Measurements from ENCODE around the gene NPR2. TPM values are rescaled to one million over a fixed set of nuclear protein-coding genes. Genes with fewer than 3 reads are reported as not detected.

The NPR2 gene
- total RNA-seq, 1 experiment from 2014 or later: 12.5 TPM

DNA sequence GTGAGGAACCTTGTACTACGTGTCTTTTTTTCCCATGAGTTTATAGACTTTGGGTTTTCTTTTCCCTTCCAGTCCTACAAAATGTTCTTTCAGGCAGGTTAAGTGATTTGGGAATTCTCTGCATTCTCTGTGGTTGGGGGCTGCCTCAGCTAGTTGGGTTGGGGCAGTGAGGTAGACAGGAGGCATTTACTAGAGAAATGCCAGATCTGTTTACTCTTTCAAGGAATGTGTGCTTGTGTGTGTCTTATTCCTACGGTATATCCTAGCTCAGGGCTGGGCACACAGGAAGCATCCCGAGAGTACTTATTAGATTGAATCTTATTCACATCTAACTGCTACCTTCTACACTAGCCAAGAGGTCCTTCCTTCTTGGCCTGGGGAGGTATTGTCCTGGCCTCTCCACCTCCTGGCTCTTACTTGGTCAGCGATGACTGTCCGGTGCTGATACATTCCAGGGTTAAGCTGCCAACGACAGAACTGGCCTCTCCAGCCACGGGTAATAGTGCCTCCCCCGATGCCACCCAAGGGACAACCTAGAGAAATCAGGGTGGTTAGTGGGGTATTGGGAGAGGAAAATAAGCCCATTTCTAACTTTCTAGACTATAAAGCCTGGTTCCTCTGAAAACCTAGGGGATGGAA lies 47.4 kb upstream of the NPR2 start:
- H3K56ac ChIP-seq (ENCODE audit: insufficient read length, low read depth, low read length): no peak overlapping the region
- H3K4ac ChIP-seq (ENCODE audit: low read depth, low read length): no peak overlapping the region
- no peak overlapping the region for H3K9ac ChIP-seq (ENCODE audit: extremely low read depth, insufficient read length, low read length)
- H3K23ac ChIP-seq (ENCODE audit: insufficient read length, low read depth, low read length): no peak overlapping the region
- Mint-ChIP-seq H3K4me3 (no peak overlapping the region), H3K27ac (no peak overlapping the region), H3K36me3 (ENCODE audit: insufficient read depth in 1 of 3, low read depth in 3 of 3) (peaks cover 31 to 78% (median 75%) of the 10 kb centered on the region in 3 experiments), H3K27me3 (ENCODE audit: low read depth) (no peaks in the 10 kb centered on the region), H3K4me1 (peaks cover 22% of the 10 kb centered on the region in 2 experiments), H3K9me3 (no peaks in the 10 kb centered on the region)
- no peak overlapping the region for H2AK5ac ChIP-seq (ENCODE audit: insufficient read length, low read length)
- peaks cover 3% of the 10 kb centered on the region; the same call in 1 of the 2 replicates for H3K4me1 ChIP-seq (ENCODE audit: insufficient read depth, low read length)
- peaks cover 18% of the 10 kb centered on the region for H3K23me2 ChIP-seq (ENCODE audit: insufficient read length, low read depth, low read length, poor library complexity, severe bottlenecking)
- peaks cover 21% of the 10 kb centered on the region for H3K79me2 ChIP-seq (ENCODE audit: insufficient read depth, low read length)
- no peak overlapping the region for H2BK5ac ChIP-seq (ENCODE audit: insufficient read length, low read length)
- H3K27me3 ChIP-seq (ENCODE audit: insufficient read depth, low read length): no peaks in the 10 kb centered on the region
- H2AFZ ChIP-seq (ENCODE audit: low read length): no peak overlapping the region
- H2BK20ac ChIP-seq (ENCODE audit: low read depth, low read length, poor library complexity, severe bottlenecking): no peak overlapping the region
- no peak overlapping the region for H3K14ac ChIP-seq (ENCODE audit: insufficient read depth, low read length)
- no peak overlapping the region for H3T11ph ChIP-seq (ENCODE audit: low read length)
- no peak overlapping the region for H2BK12ac ChIP-seq (ENCODE audit: insufficient read length, low read depth, low read length)
- H4K8ac ChIP-seq (replicated peaks; ENCODE audit: insufficient read length, low read depth, low read length): no peak overlapping the region
- H3K4me2 ChIP-seq (ENCODE audit: insufficient read depth, insufficient read length, low read length): no peak overlapping the region
- H4K5ac ChIP-seq (ENCODE audit: insufficient read length, low read depth, low read length): no peak overlapping the region
- H3K9me3 ChIP-seq (ENCODE audit: control insufficient read depth, low read depth, low read length): no peaks in the 10 kb centered on the region
- no peak overlapping the region for H2BK120ac ChIP-seq (ENCODE audit: low read depth, low read length, poor library complexity, severe bottlenecking)
- WGBS (ENCODE audit: extremely low coverage, insufficient read length, low lambda C conversion rate): no CpG with 5 or more reads among the region's 8 CpGs
- H2BK15ac ChIP-seq (ENCODE audit: low read depth, low read length): no peak overlapping the region
- H3K79me1 ChIP-seq (ENCODE audit: insufficient read depth, low read depth, low read length, poor library complexity, severe bottlenecking): peaks cover 14% of the 10 kb centered on the region
- DNase-seq: no peak
- no peaks in the 10 kb centered on the region for H4K20me1 ChIP-seq (ENCODE audit: control insufficient read depth, insufficient read depth, insufficient read length)
- no peak overlapping the region for H3K18ac ChIP-seq (ENCODE audit: insufficient read length, low read depth, low read length)
- no peak overlapping the region for H4K91ac ChIP-seq (ENCODE audit: insufficient read length, low read depth, low read length)
- TF ChIP-seq, protein P1, sequence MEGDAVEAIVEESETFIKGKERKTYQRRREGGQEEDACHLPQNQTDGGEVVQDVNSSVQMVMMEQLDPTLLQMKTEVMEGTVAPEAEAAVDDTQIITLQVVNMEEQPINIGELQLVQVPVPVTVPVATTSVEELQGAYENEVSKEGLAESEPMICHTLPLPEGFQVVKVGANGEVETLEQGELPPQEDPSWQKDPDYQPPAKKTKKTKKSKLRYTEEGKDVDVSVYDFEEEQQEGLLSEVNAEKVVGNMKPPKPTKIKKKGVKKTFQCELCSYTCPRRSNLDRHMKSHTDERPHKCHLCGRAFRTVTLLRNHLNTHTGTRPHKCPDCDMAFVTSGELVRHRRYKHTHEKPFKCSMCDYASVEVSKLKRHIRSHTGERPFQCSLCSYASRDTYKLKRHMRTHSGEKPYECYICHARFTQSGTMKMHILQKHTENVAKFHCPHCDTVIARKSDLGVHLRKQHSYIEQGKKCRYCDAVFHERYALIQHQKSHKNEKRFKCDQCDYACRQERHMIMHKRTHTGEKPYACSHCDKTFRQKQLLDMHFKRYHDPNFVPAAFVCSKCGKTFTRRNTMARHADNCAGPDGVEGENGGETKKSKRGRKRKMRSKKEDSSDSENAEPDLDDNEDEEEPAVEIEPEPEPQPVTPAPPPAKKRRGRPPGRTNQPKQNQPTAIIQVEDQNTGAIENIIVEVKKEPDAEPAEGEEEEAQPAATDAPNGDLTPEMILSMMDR (conservative IDR thresholded peaks at IDR 0.05): no peak
- no peak overlapping the region for H3K27ac ChIP-seq (ENCODE audit: insufficient read length, low read depth, low read length)
